Ectodermal cell (in vitro differentiated cells): ENCODE data around the gene SMLR1.
"Not testable (repeated sequence)": the region's sequence is repeated elsewhere in the genome, so short reads cannot be mapped to it uniquely, and the experiment has no call there.

Source experiments
- H3K27ac ChIP-seq: 2 replicates; pipeline ENCODE4 v1.7.0; 2013; ENCODE audit warnings: mild to moderate bottlenecking, low read depth, low read length; ENCODE audit not compliant: insufficient read depth, poor library complexity, severe bottlenecking
- H3K27me3 ChIP-seq: 2 replicates; pipeline ENCODE4 v1.7.0; 2013; ENCODE audit warnings: mild to moderate bottlenecking, low read length; ENCODE audit not compliant: insufficient read depth, control insufficient read depth, poor library complexity, severe bottlenecking
- H3K36me3 ChIP-seq: one replicate; pipeline ENCODE4 v1.7.0; 2013; ENCODE audit warnings: low read length; ENCODE audit not compliant: control insufficient read depth, insufficient read depth
- H3K4me1 ChIP-seq: one replicate; pipeline ENCODE4 v1.7.0; 2013; ENCODE audit warnings: low read length; ENCODE audit not compliant: control insufficient read depth, insufficient read depth
- H3K4me3 ChIP-seq: 2 replicates; pipeline ENCODE4 v1.7.0; 2013; ENCODE audit warnings: low read depth, low read length, control low read depth; ENCODE audit not compliant: insufficient read depth
- H3K9me3 ChIP-seq: 2 replicates; pipeline ENCODE4 v1.7.0; 2013; ENCODE audit warnings: mild to moderate bottlenecking, low read length, moderate library complexity; ENCODE audit not compliant: control insufficient read depth
- WGBS, 2 experiments: methylation state at CpG; one replicate each; pipeline ENCODE4 v1.1.7; 2013; ENCODE audit warnings: missing lambda C conversion rate in 2 of 2; 5-methylcytosine and 5-hydroxymethylcytosine counted together

The SMLR1 gene

DNA sequence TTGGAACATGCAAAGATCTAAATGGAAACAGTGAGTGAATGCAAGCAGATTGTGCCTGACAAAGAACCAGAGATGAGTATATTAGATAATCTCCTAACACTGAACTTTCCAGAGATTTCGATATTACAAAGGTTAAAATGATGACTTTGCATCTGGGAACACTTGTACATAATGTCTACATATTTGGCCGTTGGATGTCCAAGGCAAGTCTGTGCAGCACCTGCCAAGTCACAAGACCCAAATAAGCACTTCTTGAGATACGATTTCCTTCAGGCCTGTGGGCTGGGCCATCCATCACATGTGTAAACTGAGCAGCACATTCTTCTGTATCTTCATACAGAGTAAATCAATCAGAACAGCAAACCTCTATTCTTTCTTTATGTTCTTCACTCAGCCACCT is 32.5 kb upstream of the SMLR1 start:
- Histone ChIP-seq H3K27ac (no peak overlapping the region), H3K36me3 (no peaks in the 10 kb centered on the region), H3K4me3 (no peak overlapping the region), H3K4me1 (no peaks in the 10 kb centered on the region), H3K27me3 (no peaks in the 10 kb centered on the region), H3K9me3 (no peaks in the 10 kb centered on the region)
- 90 to 94% methylated on average over 3 of the region's 3 CpGs for WGBS, 2 experiments

DNA sequence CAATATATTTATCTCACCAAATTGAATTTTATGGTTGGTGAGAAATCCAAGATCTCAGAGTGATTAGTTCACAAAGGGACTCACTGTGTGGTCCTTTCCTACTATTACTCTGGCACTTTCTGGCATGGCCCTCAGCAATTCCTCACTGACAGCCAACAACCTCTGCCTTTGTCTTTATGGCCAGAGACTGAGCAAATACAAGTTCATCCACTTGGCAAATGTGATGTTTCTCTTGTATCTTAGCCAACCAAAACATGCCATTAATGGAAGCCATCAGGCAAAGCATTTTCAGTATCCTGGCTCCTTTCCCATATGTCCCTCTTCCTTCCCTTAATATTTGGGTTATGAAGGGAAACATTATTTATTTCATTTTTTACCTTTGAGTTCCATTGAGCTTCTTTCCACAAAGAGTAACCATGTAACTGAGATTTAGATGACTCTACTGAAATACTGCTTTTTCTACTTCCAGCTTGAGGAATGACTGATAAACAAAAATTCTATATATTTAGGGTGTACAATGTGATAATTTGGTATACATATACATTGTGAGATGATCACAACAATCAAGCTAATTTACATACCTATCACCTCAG is 30.8 kb upstream of the SMLR1 start:
- H3K9me3 ChIP-seq: no peaks in the 10 kb centered on the region
- no peak overlapping the region for H3K27ac ChIP-seq
- no peaks in the 10 kb centered on the region for H3K27me3 ChIP-seq
- no peaks in the 10 kb centered on the region for H3K4me1 ChIP-seq
- H3K36me3 ChIP-seq: no peaks in the 10 kb centered on the region
- H3K4me3 ChIP-seq: no peak overlapping the region

DNA sequence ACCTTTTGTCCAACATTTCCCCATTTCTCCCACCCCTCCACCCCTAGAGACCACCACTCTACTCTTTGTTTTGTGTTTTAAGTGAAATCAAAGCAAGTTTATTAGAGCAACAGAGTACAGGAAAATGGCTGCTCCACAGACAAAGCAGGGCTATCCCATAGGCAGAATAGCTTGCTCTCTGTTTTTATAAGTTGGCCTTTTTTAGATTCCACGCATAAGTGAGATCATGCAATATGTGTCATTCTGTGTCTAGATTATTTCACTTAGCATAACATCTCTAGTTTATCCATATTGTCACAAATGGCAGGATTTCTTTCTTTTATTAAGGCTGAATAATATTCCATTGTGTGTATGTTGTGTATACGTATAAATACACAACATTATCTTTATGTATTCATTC is 30.1 kb upstream of the SMLR1 start:
- Histone ChIP-seq H3K36me3 (no peaks in the 10 kb centered on the region), H3K27me3 (no peaks in the 10 kb centered on the region)
- WGBS, 2 experiments: 86% methylated on average over 1 of the region's 2 CpGs; no CpG with 5 or more reads in 1 of the 2 experiments

DNA sequence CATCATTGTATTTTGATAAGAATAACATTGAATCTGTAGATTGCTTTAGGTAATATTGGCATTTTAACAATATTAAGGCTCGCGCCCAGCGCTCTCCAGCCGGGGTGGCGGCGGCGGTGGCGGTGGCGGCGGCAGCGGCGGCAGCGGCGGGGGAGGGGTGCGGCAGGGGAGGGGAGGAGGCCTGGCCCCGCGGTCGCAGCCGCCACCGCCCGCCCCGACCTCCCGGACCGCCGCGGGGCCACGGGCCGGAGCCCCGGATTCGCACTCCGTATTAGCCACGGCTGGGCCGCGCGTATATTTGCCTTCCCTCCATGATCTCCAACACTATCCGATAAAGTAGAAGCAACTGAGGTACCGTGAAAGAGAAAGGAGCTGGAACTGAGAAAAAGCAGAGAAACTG is 25.8 kb upstream of the SMLR1 start:
- H3K4me3 ChIP-seq, H3K27me3 ChIP-seq, H3K27ac ChIP-seq, H3K36me3 ChIP-seq, H3K9me3 ChIP-seq, H3K4me1 ChIP-seq: not testable (repeated sequence)
- 97 to 99% methylated on average over 37 of the region's 37 CpGs for WGBS, 2 experiments

More for the DNA sequence above, 30.1 kb upstream of the SMLR1 start:
- no peaks in the 10 kb centered on the region for H3K4me1 ChIP-seq
- H3K4me3 ChIP-seq: no peak overlapping the region
- no peak overlapping the region for H3K27ac ChIP-seq
- H3K9me3 ChIP-seq: no peaks in the 10 kb centered on the region

DNA sequence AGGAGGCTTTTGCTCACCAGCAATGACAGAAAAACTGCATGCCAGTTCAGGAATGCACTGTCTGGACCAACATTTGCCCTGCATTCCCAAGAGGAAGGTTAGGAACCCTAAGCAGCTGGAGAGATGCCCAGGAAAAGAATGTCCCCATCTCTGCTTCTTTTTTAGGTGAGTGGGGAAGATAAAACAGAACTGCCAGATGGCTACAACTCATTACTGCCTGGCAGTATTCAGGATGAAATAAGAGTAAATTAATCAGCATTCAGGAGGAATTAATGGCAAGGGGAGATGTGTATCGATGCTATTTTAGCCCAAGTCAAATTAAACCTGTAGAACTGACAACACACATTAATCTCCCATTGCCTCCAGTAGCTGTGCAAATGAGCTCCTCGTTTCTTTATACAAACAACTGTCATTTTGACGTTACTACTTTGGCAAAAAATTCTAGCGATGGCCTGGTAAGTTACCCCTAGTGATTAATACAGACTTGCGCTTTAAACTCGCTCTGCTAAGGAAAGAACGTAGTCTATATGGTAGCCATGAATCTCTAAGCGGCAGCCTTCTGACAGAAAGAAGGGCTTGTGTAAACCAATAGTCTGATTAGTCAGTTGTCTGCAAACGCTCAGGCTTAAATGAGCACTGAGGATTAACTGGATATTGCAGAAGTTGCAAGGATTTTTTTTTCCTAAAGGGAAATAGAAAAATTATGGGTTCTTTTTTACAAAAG is 16.7 kb upstream of the SMLR1 start:
- Histone ChIP-seq H3K9me3 (no peaks in the 10 kb centered on the region), H3K36me3 (no peaks in the 10 kb centered on the region), H3K4me1 (no peaks in the 10 kb centered on the region), H3K4me3 (no peak overlapping the region), H3K27me3 (no peaks in the 10 kb centered on the region), H3K27ac (no peak overlapping the region)
- 91 to 94% methylated on average over 9 of the region's 9 CpGs for WGBS, 2 experiments

DNA sequence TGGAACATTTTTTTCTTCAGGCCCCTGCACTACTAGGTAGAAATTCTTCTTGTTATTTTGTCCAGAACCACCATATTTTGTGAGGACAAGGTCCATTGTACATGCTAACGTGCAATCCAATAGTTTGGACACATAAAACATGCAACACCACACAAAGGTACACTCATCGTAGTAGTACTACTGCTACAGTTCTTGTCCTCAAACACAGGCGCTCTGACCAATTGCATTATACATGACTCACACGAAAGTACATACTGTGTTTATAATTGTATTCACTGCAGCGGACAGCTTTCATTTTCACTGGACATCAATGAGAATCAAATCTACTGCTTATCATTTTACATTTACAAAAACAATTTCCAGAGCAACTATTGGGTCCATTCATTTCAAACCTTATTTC is 15.3 kb upstream of the SMLR1 start:
- no peak overlapping the region for H3K4me3 ChIP-seq
- no peak overlapping the region for H3K27ac ChIP-seq
- H3K9me3 ChIP-seq: no peaks in the 10 kb centered on the region
- H3K36me3 ChIP-seq: no peaks in the 10 kb centered on the region
- no peaks in the 10 kb centered on the region for H3K27me3 ChIP-seq
- H3K4me1 ChIP-seq: no peaks in the 10 kb centered on the region
- WGBS, 2 experiments: 93 to 96% methylated on average over 5 of the region's 5 CpGs

DNA sequence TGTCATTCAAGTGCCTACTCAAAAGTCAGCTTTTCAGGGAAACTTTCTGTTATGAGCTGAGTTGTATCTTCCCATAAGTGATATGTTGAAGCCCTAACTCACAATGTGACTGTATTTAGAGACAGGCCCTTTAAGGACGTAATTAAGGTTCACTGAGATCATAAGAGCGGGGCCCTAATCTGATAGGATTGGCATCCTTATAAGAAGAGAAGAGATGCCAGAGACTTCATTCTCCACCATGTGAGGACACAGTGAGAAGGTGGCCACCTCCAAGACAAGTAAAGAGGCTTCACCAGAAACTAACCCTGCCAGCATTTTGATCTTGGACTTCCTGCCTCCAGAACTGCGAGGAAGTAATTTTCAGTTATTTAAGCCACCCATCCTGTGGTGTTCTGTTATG is 12.7 kb upstream of the SMLR1 start:
- Histone ChIP-seq H3K27me3 (no peaks in the 10 kb centered on the region), H3K36me3 (no peaks in the 10 kb centered on the region), H3K9me3 (no peaks in the 10 kb centered on the region), H3K4me1 (no peaks in the 10 kb centered on the region), H3K4me3 (no peak overlapping the region), H3K27ac (no peak overlapping the region)
- 92 to 98% methylated on average over 3 of the region's 3 CpGs for WGBS, 2 experiments

DNA sequence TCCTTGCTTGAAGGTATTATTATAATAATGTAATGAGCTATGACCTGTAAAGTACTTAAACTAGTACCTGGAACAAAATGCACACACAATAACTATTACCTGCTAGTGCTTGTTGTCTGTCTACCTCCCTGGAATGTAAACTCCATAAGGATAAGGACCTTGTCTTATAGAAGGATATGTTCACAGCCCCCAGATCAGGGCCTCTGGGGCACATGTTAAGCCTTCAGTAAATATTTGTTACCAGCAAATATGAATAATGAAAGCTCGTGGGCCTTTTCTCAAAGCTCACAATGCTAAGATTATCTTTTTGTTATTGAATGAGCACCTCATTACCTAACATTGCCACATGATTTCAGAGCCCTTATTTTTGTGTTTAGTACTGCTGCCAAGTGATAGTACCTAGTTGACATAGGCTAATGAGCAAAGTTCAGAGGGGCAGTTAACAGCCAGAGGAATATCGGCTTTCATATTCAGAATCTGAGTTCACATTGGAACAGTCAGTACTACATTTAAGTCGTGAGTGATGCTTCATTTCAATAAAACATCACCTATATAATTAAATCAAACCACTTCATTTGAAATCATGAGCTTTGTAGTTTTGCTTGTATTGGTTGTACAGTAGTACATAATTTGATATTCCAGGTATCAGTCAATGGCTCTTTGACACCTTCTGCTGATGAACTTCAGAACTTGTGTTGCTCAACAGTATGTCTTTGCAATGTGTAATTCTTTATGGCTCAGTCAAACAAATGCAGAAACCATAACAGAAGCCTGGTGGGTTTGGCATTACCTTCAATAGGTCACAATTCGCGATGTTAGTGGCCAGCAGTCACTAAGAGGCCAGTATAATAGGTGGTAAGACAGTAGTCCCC is 11.8 kb upstream of the SMLR1 start:
- Histone ChIP-seq H3K4me1 (no peaks in the 10 kb centered on the region), H3K4me3 (no peak overlapping the region), H3K27ac (no peak overlapping the region), H3K27me3 (no peaks in the 10 kb centered on the region), H3K36me3 (no peaks in the 10 kb centered on the region), H3K9me3 (no peaks in the 10 kb centered on the region)
- WGBS, 2 experiments: 86 to 90% methylated on average over 5 of the region's 5 CpGs

DNA sequence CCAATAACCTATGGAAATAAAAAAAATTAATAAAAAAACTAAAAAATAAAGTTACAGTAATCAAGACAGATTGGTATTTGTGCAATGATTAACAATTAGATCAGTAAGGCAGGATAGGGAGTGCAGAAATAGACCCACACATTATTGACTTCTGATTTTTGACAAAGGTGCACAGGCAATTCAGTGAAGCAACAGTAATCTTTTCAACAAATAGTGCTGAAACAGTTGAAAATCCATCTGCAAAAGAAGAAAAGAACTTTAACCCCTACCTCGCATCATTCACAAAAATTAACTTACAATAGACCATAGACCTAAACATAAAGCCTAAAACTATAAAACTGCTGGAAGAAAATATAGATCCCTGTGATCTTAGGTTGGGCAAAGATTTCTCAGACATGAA is 4.5 kb upstream of the SMLR1 start:
- no peaks in the 10 kb centered on the region for H3K9me3 ChIP-seq
- no peaks in the 10 kb centered on the region for H3K27me3 ChIP-seq
- WGBS, 2 experiments: 86 to 100% methylated on average over 1 of the region's 1 CpG
- no peaks in the 10 kb centered on the region for H3K36me3 ChIP-seq
- H3K4me1 ChIP-seq: no peaks in the 10 kb centered on the region
- no peak overlapping the region for H3K4me3 ChIP-seq
- no peak overlapping the region for H3K27ac ChIP-seq

DNA sequence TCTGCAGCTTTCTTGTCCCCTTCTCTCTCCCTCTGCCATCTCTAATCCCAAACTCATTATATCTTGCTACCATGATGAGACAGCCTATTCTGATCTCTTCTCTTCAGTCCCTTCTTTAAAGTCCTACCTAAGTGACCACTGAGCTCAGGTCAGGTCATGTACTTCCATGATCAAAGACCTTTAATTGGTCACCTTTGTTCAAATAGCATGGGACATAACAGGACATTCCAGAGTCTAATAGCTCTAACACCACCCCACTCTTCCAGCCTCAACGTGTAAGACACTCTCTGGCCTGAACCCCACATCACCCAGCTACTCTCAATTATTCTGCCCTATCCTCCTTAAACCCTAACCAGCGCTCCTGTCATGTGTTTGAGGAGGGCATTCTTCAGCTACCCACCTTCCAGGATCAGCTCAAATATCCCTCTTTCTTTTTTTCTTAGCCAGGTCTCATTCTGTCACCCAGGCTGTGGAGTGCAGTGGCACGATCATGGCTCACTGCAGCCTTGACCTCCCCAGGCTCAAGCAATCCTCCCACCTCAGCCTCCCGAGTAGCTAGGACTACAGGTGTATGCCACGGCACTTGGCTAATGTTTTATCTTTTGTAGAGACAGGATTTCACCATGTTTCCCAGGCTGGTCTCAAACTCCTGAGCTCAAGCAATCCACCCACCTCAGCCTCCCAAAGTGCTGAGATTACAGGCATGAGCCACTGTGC is 2.1 kb upstream of the SMLR1 start:
- WGBS, 2 experiments: 83 to 89% methylated on average over 5 of the region's 5 CpGs
- Histone ChIP-seq H3K27ac (no peak overlapping the region), H3K9me3 (no peaks in the 10 kb centered on the region), H3K27me3 (no peaks in the 10 kb centered on the region), H3K4me1 (no peaks in the 10 kb centered on the region), H3K4me3 (no peak overlapping the region), H3K36me3 (no peaks in the 10 kb centered on the region)
